GM21576 (cell line): ENCODE results near the gene EIF4A3.

ENCODE experiments used
- ATAC-seq: cut with Tn5 transposase; IDR thresholded peaks from one replicate; pipeline ENCODE4 v1.9.1; 2021; ENCODE audit warnings: mild to moderate bottlenecking, moderate library complexity; ENCODE audit not compliant: unreplicated experiment

The EIF4A3 gene

DNA sequence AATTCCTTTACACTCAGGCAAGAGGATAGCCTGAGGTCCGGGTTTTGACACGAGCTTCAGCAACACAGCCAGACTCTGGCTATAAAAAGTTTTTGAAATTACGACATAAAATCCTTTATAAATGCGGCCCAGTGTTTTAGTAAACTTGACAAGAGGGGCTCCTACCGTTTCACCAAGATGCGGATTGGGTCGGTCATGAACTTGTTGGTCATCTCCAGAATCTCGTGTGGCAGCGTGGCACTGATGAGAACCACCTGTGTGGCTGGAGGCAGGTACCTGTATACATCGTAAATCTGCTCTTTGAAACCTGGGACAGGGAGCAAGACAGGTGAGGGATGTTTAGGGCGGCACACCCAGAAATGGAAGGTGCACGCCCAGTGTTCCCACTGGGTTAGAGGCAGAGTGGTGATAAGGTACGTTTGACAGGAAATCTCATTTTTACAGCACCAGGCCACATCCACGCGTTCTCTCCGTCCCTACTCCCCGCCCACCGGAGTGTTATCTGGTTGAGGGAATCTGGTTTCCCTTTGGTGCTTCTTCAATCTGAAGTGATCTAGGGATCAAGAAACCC is 8.0 kb downstream of the EIF4A3 start:
- no peak for ATAC-seq

DNA sequence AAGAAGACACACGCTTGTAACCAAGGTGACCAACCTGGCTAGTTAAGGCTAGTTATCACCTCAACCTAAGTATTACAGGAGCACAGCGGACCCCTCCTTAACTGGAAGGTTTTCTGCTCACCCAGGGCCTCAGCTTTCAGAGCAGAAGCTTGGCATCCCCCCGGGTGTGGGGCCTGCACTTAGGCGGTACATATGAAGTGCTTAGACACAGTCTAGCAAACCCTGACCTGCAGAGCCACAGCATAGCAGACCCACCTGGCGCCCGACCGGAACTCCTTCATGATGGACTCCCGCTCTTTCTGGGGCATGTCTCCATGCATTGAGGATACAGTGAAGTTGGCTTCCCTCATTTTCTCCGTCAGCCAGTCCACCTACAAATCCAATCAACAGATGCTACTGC is 9.8 kb downstream of the EIF4A3 start:
- no peak for ATAC-seq

DNA sequence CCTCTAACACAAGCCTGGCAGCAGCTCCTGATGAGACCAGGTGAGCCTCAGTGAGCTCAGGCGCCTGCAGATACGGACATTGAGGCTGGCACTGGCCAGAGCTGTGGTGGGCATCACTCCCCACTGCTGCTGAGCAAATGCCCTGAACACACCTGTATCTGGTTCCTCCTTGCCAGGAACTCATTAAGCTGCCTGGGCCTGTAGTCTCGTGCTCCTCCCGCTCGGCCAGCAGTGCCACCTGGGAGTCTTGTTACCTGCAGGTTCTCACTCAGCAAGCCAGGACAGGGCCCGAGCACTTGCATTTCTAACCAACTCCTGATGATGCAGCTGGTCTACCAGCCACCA is 13.3 kb downstream of the EIF4A3 start:
- no peak for ATAC-seq

DNA sequence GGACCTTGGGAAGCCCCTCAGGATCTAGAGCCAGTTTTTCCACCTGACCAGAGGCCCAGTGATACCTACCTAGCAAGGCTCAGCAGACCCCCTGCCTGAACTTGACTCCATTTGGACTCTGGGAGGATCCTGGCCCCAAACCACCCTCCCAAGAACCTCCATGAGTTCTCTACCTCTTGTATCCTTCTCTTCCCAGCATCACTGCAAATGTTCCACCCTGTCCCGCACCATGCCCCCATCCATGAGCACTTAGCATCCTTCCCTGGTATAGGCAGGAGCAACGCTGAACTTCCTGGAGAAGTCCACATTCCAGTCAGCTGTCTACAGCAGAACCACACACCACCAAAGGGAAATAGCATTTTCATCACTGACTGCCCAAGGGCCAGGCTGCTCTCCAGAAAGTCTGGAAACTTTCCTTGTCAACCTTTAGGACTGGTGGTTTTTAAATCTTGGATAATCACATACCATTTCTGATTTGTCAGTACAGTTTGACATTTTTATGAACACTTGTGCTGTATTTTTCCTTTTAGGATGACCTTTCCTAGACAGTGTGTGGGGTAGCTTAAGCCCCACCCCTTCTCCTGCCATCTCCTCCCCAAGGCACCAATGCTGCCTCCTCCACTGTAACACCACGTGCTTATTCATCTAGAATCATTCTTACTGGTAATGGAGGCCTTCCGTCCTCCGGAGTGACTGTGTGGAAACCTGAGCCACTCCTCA is 13.9 kb downstream of the EIF4A3 start:
- no peak for ATAC-seq

DNA sequence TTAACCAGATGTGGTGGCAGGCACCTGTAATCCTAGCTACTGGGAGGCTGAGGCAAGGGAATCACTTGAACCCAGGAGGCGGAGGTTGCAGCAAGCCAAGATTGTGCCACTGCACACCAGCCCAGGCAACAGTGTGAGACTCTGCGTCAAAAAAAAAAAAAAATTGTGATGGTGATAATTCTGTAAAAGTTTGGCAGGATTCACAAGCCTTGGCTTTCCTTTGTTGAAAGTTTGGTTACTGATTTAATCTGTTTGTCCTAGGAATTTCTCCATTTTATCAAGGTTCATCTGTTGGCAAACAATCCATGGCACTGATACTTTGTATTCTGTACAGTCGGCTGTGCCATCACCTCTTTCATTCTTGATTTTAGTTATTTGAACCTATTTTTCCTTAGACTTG is 15.9 kb downstream of the EIF4A3 start:
- no peak for ATAC-seq

DNA sequence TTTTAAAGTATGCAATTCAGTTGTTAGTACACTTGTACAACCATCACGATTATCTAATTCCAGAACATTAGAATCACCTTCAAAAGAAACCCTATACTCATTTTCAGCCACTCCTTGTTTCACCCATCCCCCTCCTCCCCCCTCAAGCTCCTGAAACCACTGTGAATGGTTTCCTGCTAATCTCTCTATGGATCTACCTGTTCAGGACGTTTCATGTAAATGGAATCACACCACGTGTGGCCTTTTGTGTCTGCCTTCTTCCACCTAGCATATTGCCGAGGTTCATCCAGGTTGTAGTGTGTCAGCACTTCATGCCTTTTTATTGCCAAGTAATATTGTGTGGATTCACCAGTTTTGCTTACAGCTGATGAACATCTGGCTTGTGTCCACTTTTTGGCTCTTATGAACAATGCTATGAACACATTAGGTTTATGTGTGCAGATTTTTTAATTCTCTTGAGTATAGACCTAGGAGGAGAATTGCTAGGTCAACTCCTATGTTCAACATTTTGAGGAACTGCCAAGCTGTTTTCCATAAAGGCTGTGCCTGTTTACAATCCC is 17.8 kb downstream of the EIF4A3 start:
- no peak for ATAC-seq

DNA sequence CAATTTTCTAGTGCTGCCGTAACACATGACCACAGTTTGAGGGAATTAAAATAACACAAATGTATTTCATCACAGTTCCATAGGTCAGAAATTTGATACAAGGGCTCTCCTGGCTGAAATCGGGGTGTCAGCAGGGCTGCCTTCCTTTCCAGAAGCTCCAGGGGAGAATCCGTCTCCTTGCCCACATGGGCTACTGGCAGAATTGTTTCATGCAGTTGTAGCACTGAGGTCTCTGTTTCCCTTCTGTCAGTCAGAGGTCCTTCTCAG is 20.5 kb downstream of the EIF4A3 start:
- no peak for ATAC-seq

DNA sequence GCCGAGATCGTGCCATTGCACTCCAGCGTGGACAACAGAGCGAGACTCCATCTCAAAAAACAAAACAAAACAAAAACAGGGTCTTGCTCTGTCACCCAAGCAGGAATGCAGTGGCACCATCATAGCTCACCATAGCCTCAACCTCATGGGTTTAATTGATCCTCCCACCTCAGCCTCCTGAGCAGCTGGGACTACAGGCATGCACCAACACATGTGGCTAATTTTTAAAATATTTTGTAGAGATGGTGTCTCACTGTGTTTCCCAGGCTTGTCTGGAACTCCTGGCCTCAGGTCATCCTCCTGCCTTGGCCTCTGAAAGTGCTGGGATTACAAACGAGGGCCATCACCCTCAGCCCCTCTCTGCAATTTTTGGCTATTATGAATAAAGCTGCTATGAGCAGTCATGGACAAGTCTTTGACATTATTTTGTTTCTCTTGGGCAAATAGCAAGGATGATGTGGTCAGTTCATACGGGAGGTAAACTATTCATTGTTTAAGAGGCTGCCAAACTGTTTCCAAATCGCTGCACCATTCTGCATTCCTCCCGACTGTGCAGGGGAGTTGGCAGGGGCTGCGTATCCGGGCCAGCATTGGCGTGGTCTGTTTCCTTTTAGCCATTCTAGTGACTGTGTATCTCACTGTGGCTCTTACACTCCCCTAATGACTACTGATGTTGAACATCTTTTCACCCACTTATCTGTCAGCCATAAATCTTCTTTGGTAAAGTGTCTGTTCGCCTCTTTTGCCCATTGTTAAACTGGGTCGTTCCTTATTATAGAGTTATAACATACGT is 21.1 kb downstream of the EIF4A3 start:
- no peak for ATAC-seq

DNA sequence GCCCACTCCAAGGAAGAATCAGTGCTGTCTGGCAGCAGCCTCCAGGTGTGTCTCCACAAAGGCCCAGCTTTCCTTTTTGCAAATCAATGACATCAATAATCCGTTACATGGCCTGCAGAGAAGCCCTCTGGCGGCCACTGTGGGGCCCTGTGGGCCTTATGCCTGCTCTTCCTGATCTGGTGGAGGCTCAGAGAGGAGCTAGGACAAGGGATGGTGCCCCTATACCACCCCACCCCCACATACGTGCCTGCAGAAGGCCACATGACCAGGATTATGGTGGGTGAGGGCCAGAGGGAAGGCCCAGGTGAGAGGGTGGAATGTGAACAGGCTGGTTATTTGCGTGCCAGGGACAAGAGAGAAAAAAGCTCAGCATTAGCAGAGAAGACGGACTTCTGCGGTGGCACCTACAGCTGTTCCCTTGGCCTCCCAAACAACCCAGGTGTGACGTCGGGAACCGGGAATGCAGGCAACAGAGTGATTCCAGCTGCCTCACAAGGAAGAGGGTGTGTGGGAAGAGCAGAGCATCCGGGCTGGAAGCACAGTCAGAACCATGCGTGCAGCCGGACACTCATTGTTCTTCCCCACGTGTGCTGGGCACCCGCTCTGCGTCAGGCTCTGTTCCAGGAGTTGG is 22.5 kb downstream of the EIF4A3 start:
- no peak for ATAC-seq

DNA sequence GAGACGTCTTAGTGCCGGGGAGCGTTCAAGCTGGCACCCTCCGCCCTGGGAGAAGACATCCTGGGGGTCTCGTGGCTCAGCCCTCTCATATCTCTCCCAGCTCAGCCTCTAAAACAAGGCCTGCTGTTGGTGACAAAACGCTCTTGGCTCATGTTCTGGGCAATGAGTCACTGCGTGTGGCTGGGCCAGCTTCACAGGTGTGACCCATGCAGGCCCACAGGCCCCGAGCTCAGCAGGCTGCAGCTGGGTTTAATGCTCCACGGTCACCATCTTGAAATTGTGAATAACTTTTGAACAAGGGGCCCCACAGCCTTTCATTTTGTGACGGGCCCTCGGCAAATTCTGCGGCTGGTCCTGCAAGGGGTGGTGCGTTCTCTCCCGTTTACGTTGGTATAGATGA is 23.1 kb downstream of the EIF4A3 start:
- ATAC-seq: no peak

DNA sequence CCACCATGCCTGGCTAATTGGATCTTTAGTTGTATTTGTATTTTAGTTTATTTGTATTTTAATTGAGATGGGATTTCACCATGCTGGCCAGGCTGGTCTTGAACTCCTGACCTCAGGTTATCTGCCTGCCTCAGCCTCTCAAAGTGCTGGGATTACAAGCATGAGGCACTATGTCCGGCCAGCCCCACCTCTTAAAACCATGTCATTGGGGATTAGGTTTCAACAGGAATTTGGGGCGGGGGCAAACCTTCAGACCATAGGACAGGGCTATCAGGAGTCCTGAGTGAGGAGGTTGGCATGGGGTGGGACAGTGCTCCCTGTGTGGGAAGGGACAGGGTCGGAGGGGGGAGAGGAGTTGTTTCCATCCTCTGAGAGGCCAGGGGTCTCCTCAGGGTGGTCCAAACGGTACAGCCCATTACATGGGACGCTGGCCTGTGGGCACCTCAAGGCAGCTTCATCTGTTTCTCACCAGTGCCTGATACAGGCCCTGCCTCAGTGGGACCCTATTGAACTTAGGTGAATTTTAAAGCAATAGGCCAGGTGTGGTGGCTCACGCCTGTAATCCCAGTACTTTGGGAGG is 23.9 kb downstream of the EIF4A3 start:
- no peak for ATAC-seq

DNA sequence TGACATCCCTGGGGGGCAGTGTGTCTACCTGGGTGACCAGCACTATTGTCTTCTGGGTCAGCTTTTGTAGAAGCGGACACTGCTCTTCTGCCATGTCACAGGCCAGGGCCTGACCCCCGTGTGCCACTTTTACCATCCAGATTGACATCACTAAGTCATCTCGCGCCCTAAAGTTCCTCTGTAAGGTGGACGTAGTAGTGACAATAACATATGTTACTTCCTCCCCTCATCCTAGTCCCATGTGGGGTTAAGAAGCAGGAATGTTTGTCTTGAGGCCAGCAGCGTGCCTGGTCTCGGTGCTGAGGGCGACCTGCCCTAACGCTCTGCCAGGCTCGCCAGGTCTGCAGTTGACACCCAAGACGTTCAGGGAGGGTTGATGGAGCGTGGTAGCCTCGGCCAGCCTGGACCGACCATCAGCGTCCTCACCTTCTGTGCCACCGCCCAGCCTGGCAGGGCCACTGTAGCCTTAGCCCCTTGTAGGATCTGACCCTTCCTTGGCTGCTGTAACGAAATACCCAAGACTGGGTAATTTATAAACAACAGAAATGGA is 24.8 kb downstream of the EIF4A3 start:
- ATAC-seq: no peak

DNA sequence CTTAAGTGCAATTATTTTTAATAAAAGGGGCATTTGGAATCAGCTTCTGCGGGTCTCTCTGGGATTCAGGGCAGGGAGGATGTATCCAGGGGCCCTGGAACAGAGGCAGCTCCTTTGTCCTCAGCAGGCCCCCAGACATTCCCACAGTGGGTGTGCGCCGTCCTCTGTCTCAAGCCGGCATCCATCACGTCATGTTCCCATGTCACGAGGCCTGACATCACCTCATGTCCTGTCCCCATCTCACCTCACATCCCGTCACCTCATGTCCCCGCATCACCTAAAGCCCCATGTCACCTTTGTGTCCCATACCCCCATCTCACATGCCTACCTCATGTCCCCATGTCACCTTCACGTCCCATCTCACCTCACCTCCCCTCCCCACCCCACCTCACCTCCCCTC is 27.1 kb downstream of the EIF4A3 start:
- no peak for ATAC-seq

DNA sequence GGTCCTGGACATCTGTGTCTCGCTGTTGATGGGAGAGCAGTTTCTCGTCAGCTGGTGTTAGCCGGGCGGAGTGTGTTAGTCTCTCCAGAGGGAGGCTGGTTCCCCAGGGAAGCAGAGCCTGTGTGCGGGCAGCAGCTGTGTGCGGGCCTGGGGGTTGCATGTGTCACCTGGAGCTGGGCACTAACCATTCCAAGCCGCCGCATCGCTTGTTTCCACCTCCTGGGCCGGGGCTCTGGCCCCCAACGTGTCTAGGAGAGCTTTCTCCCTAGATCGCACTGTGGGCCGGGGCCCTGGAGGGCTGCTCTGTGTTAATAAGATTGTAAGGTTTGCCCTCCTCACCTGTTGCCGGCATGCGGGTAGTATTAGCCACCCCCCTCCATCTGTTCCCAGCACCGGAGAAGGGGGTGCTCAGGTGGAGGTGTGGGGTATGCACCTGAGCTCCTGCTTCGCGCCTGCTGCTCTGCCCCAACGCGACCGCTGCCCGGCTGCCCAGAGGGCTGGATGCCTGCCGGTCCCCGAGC is 27.6 kb downstream of the EIF4A3 start:
- ATAC-seq: no peak

DNA sequence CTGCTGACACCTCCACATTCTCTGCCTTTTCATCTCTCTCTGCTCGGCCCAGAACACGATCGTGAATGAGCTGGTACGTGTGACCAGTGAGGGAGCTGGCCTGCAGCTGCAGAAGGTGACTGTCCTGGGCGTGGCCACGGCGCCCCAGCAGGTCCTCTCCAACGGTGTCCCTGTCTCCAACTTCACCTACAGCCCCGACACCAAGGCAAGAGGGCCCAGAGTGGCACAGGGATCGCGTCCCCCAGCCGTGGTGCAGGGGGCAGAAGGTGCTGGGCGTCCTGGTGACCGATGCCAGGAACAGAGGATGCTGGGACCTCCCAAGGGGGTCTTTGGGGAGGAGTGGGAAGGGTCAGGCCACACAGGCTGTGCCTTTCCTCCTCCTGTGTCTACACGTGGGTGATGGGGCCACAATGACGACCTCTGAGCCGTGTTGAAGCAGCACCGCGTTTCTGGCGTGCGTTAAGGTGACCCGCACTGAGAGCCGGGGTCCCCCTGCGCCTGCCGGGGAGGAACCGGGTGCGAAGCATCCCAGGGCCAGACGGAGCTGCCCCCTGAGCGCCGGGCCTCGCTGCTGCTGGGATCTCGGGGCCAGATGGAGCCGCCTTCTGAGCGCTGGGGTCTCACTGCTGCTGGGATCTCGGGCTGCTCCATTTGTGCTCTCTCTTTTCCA is 28.2 kb downstream of the EIF4A3 start:
- no peak for ATAC-seq

DNA sequence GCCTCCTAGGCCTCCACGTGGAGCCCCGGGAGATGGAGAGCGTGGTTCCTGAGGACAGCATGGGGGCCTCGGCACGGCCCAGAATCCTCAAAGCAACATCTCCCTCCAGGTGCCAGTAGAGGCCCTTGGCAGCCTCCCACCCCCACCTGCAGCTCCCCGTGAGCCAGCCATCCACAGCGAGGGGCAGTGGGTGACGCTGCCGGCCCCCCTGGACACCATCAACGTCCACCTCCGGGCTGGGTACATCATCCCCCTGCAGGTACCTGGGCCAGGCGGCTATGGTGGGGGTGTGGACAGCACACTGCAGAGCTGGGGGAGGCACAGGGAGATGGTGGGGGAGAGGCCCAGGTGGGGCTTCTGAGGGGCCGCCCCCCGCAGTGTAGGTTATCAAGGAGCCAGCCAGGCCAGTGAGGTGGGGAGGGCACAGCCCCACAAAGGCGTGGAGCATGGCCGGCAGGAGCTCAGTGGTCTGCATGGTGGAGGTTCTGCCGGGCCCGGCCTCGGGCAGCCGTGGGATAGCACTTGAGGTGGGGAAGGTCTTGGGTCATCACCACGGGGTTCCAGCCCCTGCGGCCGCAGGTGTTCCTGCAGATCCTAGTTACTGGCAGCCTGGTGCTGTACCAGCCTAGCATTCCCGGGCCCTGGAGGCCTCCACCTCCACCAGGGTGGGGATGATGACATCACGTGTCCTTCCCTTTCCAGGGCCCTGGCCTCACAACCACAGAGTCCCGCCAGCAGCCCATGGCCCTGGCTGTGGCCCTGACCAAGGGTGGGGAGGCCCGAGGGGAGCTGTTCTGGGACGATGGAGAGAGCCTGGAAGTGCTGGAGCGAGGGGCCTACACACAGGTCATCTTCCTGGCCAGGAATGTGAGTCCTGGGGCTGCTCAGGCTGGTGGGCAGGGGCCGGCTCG is 29.2 kb downstream of the EIF4A3 start:
- ATAC-seq: no peak

DNA sequence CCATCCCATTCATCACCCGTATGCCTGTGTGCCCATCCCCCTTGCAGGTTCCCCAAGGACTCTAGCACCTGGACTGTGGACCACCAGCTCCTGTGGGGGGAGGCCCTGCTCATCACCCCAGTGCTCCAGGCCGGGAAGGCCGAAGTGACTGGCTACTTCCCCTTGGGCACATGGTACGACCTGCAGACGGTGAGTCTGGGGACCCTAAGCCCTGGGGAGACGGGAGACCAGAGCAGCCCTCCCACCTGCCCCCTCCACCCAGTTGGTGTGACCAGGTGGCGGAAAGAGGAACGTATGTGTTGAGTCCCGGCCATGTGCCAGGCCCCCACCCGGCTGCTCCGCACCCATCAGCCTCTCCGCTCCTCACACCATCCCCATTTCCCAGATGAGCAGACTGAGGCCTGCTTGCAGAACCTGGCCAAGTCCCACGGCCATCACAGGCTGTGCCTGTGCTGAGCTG is 30.0 kb downstream of the EIF4A3 start:
- ATAC-seq: no peak

DNA sequence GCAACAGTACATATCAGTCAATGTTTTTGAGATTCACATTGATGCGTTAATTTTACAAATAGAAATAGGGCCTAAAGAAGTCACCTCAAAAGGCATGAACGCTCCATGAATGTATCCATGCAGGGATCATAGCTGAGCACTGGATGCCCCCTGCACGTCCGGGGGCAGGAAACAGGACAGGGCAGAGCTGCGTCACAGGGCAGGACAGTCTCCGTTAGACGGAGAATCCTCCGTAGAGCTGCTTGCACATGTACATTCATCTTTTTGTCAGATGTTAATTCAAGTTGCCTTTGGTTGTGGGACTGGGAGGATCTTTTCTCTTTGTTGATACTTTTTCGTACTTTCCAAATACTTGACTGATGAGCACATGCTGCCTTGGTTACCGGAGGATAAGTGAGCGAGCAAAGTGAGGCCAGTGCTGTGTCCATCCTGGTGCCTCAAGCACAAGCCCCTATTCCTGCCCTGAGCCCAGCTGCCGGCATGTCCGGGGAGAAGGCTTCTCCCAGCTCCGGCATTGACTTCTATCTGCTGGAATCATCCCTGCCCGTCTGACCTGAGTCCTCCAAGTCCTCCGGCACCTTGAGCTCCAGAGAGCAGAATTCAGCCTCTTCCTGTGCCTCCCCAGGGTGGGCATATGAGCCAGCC is 30.5 kb downstream of the EIF4A3 start:
- no peak for ATAC-seq

DNA sequence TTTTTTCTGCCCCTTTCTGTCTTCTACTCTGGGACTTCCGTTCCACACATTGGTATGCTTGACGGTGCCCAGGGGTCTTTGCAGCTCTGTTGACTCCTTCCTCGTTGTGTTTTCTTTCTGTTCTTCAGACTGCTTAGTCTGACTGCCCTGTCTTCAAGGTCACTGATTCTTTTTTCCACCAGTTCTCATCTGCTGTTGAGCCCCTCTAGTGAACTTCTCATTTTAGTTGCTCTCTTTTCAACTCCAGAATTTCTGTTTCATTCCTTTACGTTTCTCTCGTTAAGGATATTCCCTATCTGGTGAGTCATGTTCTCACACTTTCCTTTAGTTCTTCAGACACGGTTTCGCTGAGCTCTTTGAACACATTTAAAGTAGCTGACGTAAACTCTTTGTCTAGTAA is 31.8 kb downstream of the EIF4A3 start:
- ATAC-seq: no peak
